DMS53 (cell line): Measurements from ENCODE around the gene JPH3.

ENCODE experiments used
- DNase-seq: peaks from one replicate; lab custom pipeline; 2025; lab: John Stamatoyannopoulos, UW

The JPH3 gene

DNA sequence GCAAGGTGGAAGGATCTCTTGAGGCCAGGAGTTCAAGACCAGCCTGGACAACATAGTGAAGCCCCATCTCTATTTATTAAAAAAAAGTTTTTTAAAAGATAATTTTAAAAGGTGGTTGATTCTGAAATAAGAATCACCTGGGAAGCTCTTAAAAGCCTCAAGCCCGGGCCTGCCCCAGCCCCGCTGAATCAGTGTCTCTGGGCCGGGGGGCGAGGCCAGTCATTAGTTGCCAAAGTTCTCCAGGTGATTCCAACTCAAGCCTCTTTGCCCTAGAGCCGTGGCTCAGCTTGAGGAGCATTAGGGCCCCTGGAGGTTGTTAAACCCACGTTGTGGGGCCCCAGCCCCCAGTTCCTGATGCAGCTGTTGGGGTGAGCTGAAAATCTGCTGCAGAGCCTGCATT lies 24.6 kb downstream of the JPH3 start:
- DNase-seq, result no peak

DNA sequence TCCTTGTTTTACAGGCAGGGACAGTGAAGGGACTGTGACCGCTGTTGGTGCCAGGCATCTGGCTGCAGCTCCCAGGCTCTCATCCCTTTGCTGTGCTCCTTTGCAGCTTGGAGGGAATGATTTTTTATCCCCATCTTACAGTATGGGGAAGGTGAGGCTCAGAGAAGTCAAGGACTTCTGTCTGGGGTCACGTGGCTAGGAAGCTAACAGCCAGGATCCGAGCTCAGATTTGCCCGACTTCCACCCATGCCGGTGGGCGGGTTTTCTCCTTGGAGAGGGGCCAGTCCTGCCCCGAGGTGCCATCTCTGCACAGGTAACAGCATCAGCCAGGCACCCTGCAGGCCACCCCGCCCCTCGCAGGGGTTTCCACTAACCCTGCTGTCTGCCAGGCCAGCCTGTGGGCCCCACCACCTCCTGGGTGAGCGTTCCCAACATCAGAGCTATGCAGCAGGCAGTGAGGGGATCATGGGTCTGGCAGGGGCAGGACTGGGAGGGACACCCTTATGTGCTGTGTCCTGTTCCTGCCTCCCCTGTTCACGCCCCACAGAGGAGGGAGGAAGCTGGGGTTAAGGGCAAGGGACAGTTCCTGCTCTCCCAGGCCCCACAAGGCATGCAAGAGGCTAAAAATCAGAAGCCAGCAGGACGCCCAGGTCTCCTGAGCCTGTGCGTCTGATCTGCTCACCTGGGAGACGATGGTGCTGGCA lies 25.4 kb downstream of the JPH3 start:
- no peak for DNase-seq

DNA sequence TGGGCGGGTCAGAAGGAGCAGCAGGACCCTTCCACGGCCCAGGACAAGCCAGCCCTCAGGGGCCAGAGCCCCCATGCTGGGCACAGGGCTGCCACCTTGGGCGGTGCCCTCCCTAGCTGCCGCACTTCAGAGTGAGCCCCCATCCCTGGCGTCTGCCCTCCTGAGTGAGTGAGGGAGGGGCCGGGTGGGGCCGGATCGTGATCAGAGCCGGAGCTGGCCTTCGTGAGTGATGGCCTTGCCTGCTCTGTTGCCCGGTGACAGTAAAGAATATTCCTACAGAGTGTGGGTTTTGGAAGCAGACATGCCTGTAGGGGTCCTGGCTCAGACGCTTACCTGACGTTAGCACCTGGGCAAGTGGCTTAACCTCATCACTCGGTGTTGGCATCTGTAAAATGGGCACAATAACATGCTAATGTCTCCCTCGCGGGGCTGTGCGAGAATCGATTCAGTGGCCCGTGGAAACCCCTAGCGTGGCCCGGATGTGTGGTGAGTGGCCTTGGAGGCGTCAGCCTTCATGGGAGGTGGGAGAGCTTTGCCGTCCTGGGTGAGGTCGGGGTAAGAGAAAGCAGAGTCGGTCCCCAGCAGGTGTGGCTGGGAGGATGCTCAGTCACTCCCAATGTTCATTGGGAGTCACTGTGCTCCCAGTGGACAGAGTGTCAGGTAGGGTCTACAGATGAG lies 26.1 kb downstream of the JPH3 start:
- no peak for DNase-seq

DNA sequence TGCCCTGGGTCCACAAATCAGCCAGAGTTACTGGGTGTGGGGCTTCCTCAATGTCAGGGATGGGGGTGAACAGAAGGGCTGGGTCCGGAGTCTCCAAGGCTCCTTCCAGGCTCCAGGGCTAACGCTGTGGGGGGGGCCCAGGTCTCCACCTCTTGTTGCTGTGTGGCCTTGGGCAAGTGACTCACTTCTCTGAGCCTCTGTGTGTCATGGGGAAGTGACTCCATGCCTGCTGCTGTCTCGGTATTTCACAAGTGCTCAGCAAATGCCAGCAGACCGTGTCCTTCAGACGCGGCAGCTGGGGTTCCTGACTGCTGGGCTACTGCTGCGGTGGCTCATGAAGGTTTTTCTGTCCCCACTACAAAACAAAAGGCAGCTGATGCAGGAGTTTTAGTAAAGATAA lies 26.6 kb downstream of the JPH3 start:
- peak; percentile 72 for DNase-seq

DNA sequence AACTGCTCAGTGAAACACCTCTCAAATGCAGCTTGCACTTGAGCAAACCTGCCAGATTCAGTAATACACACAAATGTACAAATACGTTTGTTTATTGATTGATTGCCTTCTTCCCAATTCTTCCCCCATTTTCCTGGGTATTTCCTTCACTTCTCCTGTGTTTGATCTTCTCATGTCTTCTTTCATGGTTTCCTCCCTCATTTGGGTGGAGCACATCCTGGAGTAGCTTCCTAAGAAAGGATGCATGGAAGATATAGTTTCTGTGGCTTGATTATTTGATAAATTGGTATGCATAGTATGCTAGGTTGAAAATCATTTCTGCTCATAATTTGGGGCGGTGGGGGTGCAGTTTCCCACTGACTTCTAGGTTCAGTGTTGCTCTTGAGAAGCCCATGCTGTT lies 28.8 kb downstream of the JPH3 start:
- no peak for DNase-seq

DNA sequence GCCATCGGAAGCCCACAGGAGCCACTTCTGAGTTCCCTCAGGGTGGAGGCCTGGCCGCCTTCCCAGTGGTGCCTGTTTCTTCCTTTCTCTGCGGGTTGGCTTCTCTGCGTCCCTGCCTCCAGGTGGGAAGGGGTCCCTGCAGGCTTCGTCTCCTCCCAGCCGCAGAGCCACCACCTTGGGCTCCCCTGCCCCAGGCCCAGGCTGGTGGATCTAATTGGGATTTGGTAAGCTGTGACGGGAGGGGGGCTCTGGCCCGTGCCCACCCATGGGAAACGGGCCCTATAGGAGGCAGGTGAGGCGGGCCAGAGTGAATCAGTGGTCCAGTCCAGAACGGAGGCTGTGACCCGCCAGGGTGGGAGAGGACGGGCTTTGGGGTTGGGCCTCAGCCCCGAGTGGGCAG lies 32.1 kb downstream of the JPH3 start:
- no peak for DNase-seq

DNA sequence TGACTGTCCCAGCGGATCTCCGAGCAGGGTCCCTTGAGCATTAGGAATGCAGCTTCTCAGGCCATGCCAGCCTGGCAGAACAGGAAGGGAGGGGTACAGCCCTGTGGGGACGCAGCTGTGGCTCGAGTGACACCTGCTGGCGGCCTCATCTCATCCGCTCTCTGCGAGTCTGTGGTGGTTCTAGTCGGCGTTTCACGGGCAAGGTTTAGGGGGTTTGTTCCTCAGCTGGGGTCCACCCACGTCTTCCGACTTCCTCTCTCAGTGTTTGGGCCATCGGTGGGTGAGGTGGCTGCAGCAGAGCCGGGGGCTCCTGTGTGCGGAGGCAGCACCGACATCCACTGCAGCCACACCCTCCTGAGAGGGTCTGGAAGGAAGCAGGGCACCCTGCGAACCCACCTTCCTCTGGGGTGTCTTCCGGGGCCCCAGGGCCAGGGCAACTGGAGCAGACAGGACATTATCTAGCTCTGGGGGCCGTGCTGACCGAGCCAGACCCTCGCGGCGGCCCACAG lies 33.3 kb downstream of the JPH3 start:
- peak; percentile 73 for DNase-seq

DNA sequence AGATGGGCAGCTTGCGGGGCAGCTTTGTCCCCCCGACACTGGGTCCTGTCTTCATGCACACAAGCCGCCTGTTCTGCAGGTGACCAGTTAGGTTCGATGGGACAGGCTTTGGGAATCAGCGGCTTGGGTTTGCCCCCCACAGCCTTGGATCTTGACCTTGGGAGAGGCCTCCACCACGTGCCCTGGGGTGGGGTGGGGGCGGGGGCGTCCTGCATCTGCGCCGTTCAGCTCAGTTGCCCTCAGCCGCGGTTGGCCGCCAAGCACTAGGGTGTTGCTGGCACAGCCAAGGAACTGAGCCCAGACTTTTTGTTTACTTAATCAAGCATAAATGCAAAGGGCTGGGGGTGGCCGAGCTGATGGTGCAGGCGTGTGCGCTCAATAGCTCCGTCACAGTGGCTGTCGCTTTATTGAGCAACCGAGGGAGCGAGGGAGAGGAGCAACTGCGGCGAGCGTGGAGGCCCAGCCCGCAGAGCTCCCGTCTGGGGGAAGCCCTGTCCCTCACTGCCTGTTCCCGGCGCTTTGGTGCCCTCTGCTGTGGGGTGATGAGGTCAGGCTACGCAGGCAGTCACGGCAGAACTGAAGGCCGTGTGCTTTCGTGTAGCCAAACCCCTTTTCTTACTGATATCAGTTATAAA lies 33.9 kb downstream of the JPH3 start:
- peak; percentile 84 for DNase-seq

DNA sequence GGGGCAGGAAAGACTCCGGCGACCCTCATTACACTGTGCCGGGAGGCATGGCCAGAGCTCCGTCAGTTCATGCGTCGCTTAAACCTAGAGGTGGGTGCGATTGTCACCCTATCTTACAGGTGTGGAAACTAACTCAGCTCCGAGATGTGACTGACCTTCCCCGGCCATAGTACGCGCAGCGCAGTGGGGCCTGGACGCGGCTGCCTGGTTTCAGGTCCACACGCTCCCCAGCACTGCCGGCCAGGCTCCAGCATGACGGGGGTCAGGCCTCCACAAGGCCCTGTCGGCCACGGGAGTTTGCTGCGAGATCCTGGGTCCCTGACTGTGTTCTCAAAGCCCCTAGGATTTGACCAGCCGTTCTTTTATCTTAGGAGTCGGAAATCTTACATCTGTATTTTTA lies 34.4 kb downstream of the JPH3 start:
- DNase-seq, result no peak

DNA sequence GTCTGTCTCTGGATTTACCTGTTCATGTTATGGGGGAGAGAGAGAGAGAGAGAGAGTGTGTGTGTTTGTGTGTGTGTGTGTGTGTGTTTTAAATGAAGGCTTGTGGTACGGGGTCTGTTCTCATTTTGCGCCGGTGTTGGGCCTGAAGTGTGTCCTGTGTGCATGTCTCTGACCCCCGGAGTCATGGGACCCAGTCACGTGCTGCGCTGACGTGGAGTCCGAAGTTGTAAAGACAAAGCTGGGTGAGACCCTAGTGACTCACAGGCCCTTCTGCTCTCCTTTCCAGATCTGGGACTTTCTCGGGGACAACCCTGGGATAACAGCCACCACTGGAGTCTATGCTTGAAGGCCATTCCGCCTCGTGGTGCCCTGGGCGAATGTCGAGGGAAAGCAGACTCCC lies 35.0 kb downstream of the JPH3 start:
- DNase-seq, result no peak

DNA sequence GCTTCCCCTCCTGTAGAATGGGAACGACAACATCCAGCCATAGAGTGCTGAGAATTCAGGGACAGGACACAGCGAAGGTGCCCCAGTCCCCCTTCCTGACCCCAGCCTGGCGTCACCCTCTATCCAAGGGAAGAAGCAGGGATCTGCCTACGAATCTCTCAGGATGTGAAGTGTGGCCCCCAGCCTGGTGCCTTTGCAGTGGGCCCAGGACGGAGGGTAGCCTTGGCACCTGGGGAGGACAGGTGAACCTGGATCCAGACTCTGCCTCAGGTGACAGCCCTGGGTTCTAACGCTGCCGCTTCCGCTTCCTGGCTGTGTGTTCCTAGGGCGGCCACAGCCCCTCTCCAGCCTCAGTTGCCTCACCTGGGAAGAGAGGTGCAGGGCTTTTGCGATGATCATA lies 36.4 kb downstream of the JPH3 start:
- no peak for DNase-seq

DNA sequence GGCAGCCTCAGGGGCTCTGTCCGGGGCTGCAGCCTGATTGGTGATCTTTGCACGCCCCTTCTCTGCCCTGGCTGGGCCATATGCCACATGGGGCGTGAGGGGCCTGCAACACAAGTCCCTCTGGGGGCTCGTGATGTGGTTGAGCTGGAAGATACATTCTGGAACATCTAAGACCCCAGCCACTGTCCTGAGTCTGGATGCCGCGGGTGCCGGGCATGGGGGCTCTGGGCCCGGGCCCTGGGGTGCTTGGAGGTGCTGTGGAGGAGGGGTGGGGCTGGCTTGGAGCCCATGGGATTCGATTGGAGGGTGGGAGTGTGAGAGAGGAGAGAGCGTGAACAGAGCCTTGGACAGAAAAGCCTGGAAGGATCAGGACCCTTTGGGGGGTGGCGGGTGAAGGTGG lies 39.4 kb downstream of the JPH3 start:
- DNase-seq, result no peak

DNA sequence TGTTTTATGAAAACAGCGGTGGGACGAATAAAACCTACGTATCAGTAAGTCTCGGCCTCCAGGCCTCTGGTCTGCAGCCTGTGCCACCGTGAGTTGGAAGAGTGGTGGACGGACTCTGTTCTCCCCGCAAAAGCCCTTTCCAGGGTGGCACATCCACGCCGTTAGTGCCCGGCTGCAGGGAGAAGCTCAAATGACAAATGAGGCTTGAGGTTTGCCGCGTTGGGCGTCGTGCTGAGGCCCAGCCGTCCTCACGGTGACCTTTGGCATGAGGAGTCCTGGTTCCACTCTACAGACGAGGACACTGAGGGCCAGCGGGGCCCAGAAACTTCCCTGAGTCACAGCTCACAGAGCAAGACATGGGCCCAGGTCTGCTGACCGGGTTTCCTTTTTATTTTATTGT lies 40.2 kb downstream of the JPH3 start:
- no peak for DNase-seq

DNA sequence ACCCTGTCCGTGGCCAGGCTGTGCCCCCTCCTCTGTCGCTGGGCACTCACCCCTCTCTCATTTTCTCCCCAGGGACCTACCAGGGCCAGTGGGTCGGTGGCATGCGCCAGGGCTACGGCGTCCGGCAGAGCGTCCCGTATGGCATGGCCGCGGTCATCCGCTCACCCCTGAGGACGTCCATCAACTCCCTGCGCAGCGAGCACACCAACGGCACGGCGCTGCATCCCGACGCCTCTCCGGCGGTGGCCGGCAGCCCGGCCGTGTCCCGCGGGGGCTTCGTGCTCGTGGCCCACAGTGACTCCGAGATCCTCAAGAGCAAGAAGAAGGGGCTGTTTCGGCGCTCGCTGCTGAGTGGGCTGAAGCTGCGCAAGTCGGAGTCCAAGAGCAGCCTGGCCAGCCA lies 41.9 kb downstream of the JPH3 start:
- DNase-seq, result no peak

DNA sequence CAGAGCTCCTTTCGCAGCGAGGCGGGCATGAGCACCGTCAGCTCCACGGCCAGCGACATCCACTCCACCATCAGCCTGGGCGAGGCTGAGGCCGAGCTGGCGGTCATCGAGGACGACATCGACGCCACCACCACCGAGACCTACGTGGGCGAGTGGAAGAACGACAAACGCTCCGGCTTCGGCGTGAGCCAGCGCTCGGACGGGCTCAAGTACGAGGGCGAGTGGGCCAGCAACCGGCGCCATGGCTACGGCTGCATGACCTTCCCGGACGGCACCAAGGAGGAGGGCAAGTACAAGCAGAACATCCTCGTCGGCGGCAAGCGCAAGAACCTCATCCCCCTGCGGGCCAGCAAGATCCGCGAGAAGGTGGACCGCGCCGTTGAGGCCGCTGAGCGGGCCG lies 42.3 kb downstream of the JPH3 start:
- DNase-seq, result no peak

DNA sequence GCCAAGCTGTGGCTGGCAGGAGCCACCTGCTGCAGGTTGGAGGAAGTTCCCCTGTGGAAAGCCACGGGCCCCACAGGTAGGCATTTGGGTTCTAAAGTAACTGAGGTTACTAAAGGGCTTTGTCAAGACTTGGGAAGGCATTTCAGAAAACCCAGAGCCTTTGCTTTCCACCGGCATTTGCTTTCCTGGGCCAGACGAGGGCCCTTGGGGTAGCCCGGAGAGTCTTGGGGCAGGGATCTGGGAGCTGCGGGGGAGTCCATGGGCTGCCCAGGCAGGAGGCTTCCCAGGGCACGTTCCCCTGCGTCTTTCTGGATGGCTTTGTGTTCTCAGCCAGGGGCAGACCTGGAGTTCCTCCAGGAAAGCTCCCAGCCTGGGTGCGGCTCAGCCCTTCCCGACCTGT lies 43.5 kb downstream of the JPH3 start:
- DNase-seq, result no peak

DNA sequence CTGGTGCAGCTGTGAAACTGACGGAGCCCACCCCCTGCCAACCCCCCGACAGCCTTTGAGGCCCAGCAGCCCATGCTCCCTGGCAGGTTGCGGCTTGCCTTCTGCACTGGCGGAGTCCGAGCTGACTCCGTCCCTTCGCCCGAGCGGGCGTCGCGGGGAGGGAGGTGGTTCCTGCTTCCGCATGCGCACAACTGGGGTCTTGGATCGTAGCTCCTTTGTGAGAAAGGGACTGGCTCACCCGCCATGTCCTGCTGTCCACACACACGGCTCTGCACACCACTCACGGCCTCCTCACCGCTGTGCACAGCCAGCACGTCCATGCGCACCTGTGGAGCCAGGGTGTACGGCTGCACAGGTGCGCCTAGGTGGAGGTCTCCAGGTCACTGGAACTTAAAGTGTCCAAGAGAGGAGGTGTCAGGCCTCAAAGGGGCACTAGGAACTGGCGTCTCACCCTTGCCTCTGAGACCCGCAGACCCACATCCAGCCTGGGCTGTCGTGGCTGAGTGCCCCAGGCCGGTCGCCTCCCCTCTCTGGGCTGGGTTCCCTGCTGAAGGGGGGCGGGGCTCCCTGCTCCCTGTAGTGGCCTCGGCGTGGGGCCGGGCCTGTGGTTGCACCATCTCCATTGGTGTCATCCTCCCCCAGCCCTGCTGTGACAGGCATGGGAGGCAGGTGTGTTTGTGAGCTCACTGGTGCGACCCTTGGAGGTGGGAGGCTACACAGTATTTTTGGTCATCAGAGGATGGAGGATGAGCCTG lies 45.3 kb downstream of the JPH3 start:
- DNase-seq, result no peak

DNA sequence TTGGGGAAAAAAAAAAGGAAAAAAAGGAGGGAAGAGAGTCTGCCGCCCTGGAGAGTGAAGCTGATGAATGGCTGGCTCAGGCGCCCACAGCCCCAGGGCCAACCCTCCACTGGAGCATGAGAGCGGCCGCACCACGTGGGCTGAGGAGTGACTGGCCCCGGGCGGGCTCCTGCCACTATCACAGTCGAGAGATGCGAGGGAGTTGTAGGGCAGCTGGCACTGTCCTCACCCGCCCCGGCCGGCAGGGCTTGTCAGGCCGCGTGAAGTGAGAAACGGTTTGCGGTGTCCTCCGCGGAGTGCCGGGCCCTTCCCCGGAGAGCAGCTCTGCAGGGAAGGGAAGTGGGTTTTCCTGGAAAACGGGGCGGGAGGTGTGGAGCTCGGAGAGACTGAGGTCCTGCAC lies 45.9 kb downstream of the JPH3 start:
- peak; percentile 24 for DNase-seq

DNA sequence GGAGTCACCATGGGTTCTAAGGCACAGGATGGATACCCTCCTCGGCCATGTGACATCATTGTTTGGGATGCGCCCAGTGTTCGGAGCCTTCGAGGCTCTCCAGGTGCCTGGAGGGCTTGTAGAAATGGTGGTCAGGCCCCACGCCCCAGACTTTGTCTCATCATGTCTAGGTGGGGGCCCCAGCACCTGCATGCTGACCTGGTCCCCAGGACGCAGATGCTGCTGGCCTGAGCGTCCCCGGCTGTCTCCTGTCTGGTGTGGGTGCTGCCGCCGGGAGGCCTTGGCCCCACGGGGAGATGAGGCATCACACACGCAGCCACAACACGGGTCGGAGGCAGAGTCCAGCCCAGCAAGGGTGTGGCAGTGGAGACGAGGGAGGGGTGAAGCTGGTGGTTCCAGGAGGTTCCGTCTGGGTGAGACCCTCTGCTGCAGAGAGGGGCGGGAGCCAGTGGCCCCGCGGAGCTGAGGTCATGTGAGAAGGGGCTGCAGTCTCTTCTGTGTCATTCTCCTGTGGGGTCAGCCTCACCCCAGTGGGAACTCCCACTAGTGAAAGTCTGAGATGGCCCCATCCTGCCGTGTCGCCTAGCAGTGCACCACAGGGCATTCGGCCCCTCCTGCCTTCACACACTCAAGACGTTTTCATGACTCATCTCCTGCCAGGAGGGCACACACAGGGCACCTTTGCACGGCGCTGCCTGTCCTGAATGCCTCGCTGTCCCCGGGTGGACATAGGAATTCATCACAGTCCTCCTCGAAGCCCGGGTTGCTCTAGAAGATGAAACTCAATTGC lies 46.6 kb downstream of the JPH3 start:
- DNase-seq, result no peak

DNA sequence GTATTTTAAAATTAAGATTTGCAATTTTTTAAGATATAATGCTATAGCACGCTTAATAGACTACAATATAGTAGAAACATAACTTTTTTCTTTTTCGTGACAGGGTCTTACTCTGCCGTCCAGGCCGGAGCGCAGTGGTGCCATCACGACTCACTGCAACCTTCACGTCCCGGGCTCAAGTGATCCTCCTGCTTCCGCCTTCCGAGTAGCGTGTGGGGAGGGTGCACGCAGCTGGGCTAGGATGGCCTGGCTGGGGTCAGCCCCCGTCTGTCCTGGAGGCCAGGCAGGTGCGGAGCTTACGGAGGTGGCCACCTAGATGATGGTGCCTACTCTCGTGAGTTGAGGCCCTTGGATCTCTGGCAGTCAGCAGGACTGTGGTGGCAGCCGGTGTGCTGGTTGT lies 50.1 kb downstream of the JPH3 start:
- no peak for DNase-seq

DNA sequence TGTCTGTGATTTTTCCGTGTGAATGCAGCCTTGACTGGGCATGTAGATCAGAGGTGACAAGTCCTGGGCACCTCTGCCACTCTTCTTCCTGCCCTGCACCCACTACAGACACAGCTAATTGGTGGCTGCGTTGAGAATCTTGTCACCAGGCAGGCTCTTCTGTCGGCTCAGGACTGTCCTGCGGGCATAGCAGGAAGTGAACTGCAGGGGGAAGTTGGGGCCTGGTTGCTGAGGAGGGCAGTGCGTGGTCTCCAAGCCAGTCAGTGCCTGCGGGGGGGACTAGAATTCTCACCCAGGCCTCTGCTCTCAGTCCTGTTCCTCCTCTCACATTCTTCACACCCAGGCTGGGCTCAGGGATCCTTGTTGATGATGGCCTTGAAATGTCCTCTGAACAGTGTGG lies 50.5 kb downstream of the JPH3 start:
- no peak for DNase-seq

DNA sequence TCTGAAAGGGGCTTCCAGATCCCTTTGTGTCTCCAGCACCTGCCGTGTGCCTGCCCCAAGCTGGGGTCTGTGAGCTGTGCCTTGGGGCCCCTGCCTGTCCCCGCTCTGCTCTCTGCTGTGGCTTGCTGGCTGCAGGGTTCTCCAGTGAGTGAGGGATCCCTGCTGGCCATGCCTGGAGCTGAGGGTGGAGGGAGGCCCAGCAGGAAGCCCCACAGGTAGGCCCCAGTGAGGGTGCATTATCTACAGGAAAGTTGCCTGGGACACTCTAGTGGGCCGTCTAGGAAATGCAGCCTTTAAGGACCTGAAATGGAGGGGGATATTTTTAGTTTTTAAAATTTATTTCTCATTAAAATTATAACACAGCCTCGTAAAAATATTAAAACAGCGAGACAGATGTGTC lies 50.9 kb downstream of the JPH3 start:
- peak; percentile 29 for DNase-seq
